NT2/D1 (cell line): Measurements from ENCODE around the gene CGNL1.

Source experiments
- SUZ12 ChIP-seq: IDR thresholded peaks from 2 replicates; pipeline ENCODE4 v1.6.1; 2011; ENCODE audit not compliant: insufficient read length, insufficient read depth; ENCODE audit errors: extremely low read depth
- YY1 ChIP-seq: IDR thresholded peaks from 2 replicates; pipeline ENCODE4 v1.6.1; 2011; ENCODE audit not compliant: insufficient read length, insufficient read depth

DNA sequence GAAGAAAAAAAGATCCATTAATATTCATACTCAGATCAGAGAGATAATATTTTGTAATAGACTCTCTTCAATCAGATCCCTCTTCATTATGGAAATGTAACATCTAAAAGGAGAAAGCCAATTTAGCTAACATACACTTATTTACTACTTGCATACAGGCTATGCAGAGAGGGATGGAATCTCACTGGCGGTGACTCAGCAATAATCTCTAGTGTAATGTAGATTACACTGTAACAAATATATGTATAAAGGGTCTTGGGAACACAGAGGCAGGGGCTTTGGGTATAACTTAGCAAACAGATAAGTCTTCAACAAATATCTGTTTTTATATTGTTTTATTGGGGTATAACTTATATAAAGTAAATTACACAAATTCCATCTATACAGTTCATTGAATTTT, 69.6 kb downstream of the CGNL1 start:
- TF ChIP-seq SUZ12 (no peak), YY1 (no peak)
